ENCODE results near the gene TMPRSS11A.

Gene TMPRSS11A

GRCh38 chr4:67894659-67895058 is 68.6 kb downstream of the TMPRSS11A start:
- Histone ChIP-seq H3K36me3 (ENCODE audit: control insufficient read depth, insufficient read depth, low read length) (no peaks in the 10 kb centered on the region), H3K4me3 (replicated peaks; ENCODE audit: low read depth, low read length) (no peak overlapping the region), H3K27me3 (replicated peaks; ENCODE audit: control insufficient read depth, insufficient read depth, low read length) (no peaks in the 10 kb centered on the region)
- no peak for TF ChIP-seq CTCF (IDR thresholded peaks at IDR 0.05; ENCODE audit: insufficient read depth, low read length, poor library complexity, severe bottlenecking)
- no peak for DNase-seq (ENCODE audit: extremely low read depth, insufficient read length)

GRCh38 chr4:67892905-67893304 is 70.4 kb downstream of the TMPRSS11A start:
- no peak for TF ChIP-seq CTCF (IDR thresholded peaks at IDR 0.05; ENCODE audit: insufficient read depth, low read length, poor library complexity, severe bottlenecking)
- Histone ChIP-seq H3K27me3 (replicated peaks; ENCODE audit: control insufficient read depth, insufficient read depth, low read length) (no peaks in the 10 kb centered on the region), H3K4me3 (replicated peaks; ENCODE audit: low read depth, low read length) (no peak overlapping the region), H3K36me3 (ENCODE audit: control insufficient read depth, insufficient read depth, low read length) (no peaks in the 10 kb centered on the region)
- DNase-seq (ENCODE audit: extremely low read depth, insufficient read length) = no peak

- Histone ChIP-seq H3K27me3 (replicated peaks; ENCODE audit: control insufficient read depth, insufficient read depth, low read length) (no peaks in the 10 kb centered on the region), H3K36me3 (ENCODE audit: control insufficient read depth, insufficient read depth, low read length) (no peaks in the 10 kb centered on the region), H3K4me3 (replicated peaks; ENCODE audit: low read depth, low read length) (no peak overlapping the region)
- DNase-seq (ENCODE audit: extremely low read depth, insufficient read length) = no peak
- no peak for TF ChIP-seq CTCF (IDR thresholded peaks at IDR 0.05; ENCODE audit: insufficient read depth, low read length, poor library complexity, severe bottlenecking)
Measured at GRCh38 chr4:67892253-67892652, 71.0 kb downstream of the TMPRSS11A start.

- no peak for DNase-seq (ENCODE audit: extremely low read depth, insufficient read length)
- TF ChIP-seq CTCF (IDR thresholded peaks at IDR 0.05; ENCODE audit: insufficient read depth, low read length, poor library complexity, severe bottlenecking) = no peak
- Histone ChIP-seq H3K27me3 (replicated peaks; ENCODE audit: control insufficient read depth, insufficient read depth, low read length) (no peaks in the 10 kb centered on the region), H3K36me3 (ENCODE audit: control insufficient read depth, insufficient read depth, low read length) (no peaks in the 10 kb centered on the region), H3K4me3 (replicated peaks; ENCODE audit: low read depth, low read length) (no peak overlapping the region)
Measured at GRCh38 chr4:67891645-67892044, 71.6 kb downstream of the TMPRSS11A start.

- no peak for TF ChIP-seq CTCF (IDR thresholded peaks at IDR 0.05; ENCODE audit: insufficient read depth, low read length, poor library complexity, severe bottlenecking)
- no peak for DNase-seq (ENCODE audit: extremely low read depth, insufficient read length)
- Histone ChIP-seq H3K4me3 (replicated peaks; ENCODE audit: low read depth, low read length) (no peak overlapping the region), H3K36me3 (ENCODE audit: control insufficient read depth, insufficient read depth, low read length) (no peaks in the 10 kb centered on the region), H3K27me3 (replicated peaks; ENCODE audit: control insufficient read depth, insufficient read depth, low read length) (no peaks in the 10 kb centered on the region)
Measured at GRCh38 chr4:67886281-67886680, 77.0 kb downstream of the TMPRSS11A start.

- Histone ChIP-seq H3K36me3 (ENCODE audit: control insufficient read depth, insufficient read depth, low read length) (no peaks in the 10 kb centered on the region), H3K27me3 (replicated peaks; ENCODE audit: control insufficient read depth, insufficient read depth, low read length) (no peaks in the 10 kb centered on the region), H3K4me3 (replicated peaks; ENCODE audit: low read depth, low read length) (no peak overlapping the region)
- no peak for DNase-seq (ENCODE audit: extremely low read depth, insufficient read length)
- TF ChIP-seq CTCF (IDR thresholded peaks at IDR 0.05; ENCODE audit: insufficient read depth, low read length, poor library complexity, severe bottlenecking) = no peak
Measured at GRCh38 chr4:67885762-67886161, 77.5 kb downstream of the TMPRSS11A start.
